GM18517 (cell line): ENCODE measurements around the gene CBFB.
"Not testable (repeated sequence)": the region's sequence is repeated elsewhere in the genome, so short reads cannot be mapped to it uniquely, and the experiment has no call there.

Experiments used
- ATAC-seq: cut with Tn5 transposase; IDR thresholded peaks from one replicate; pipeline ENCODE4 v1.9.1; 2021; ENCODE audit warnings: mild to moderate bottlenecking, moderate library complexity; ENCODE audit not compliant: unreplicated experiment

The CBFB gene

DNA sequence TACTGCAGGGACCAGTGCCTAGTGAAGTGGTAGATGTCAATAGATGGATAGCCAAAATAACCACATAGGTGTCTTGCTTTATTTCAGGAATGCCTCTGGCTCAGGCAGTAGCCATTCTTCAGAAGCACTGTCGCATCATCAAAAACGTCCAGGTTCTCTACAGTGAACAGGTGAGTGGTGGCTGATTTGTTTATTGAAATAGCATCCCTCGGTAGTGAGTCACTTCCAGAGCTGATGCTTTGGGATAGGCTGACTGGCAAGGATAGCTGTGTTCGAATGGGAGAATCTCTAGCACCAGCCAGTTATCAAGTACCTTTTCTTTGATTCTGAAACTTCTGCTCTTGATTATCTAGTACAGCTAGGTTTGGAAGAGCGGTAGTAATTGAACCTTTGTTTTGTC lies 91.1 kb downstream of the CBFB start:
- ATAC-seq, result no peak

- ATAC-seq, result not testable (repeated sequence)
Measured at GRCh38 chr16:67122799-67123198, 93.8 kb downstream of the CBFB start.

DNA sequence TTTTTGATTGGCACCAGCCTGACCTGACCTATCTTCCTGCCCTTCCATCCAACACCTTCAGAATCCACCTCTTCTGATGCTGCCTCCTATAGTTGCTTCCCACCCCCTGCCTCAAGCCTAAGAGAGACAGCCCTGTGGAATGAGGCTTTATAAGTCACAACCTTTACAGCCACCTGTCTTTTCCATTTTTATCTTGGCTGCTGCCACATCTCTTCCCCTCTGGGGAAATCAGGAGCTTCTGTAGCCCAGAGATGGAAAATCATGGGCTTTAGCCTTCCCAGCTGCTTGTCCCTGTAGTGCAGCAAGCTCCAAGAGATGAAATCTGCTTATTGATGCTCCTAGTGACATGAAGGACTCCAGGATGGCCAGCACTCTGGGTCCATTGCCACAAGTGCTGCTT lies 99.5 kb downstream of the CBFB start:
- no peak for ATAC-seq

- no peak for ATAC-seq
Measured at GRCh38 chr16:67128887-67129286, 99.9 kb downstream of the CBFB start.

DNA sequence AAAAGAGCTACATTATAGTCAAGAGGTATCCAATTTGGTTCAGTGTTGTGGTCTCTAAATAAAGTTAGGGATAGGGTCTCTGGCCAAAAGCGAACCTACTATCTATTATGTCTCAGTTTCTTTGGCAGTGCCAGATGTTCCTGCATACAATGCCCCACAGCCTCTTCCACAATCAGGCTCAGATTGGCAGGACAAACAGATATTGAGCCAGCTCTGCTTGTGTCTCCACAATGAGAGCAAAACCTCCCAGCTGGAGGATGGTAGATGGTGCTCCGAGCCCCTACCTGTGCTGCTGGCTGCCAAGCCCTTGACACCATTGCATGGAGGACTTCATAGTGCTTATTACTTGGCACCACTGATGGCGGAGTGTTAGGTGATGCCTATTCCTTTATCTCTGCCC lies 100.5 kb downstream of the CBFB start:
- ATAC-seq, result no peak

- no peak for ATAC-seq
Measured at GRCh38 chr16:67137605-67138004, 108.7 kb downstream of the CBFB start.

DNA sequence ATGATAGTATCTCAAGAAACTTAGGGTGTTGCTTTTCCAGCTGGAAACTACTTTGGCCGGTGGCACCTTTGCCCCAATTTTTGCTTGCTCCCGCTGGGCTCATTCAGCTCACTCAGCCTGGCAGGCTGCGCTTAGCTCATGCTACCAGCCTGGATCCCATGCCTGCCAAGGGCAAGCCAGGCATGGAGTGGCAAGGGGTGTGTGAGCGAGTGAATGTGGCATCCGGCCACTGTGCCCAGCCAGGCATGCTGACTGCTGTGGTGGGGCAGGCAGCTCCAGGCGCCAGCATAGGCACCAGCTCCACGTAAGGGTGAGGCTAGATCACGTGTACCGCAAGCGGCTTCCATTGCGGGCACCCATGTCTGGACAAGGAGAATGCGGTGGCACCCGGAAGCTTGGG lies 112.4 kb downstream of the CBFB start:
- no peak for ATAC-seq

DNA sequence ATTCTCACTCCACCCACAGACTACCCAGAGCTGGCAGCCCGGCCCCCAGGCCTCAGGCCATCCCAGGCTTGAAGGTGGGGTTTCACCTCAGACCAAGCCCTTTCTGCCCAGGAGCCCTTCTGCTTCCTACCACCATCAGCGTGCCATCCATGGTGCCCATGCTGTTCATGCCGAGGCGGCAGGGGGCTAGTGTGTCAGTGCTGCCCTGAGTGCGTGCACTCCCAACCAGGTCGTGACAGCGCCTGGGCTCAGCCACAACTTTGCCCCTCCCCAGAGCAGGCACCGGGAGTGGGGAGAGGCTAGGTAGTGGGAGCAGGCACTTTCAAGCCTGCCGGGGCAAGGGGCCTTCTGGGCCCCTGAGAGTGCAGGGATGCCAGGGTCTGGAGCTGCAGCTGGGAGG lies 113.4 kb downstream of the CBFB start:
- no peak for ATAC-seq

- ATAC-seq, result no peak
Measured at GRCh38 chr16:67144943-67145342, 116.0 kb downstream of the CBFB start.

GRCh38 chr16:67145746-67146145 lies 116.8 kb downstream of the CBFB start:
- no peak for ATAC-seq

DNA sequence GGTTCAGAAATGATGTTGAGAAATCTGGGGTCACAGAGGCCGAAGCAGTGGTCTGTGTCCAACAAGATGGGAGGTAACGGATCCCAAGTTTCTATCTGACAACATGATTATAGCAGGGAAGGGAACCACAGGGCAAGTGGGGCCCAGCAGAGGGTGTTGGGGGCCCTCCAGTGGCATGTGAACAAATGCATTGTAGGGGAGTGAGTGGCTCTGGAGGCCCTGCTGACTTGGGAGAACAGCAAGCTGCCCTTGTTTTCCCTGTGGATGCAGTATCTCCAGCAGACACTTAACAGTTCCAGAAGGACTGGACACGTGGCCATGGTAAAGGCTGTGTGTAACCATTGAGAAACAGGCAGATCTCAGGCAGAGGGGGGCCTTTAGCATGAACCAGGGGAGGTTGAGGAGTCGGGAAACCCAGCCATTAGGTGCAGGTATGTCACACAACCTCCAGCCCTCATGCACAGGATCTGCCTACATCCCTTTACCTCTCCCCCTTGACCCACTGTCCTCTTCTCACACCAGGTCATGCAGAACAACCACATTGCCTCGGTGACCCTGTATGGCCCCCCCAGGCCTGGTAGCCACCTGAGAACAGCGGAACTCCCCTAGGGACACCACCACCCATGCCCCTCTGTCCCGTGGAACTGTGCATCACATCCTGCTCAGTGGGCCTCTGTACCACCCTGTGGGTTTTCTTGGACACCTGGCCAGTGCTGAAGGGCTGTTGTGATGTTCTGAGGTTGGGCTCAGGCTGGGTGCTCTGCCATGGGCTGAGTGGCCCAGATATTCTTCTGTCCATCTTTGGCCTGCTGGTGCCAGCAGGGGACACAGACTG lies 117.8 kb downstream of the CBFB start:
- no peak for ATAC-seq

- ATAC-seq, result no peak
Measured at GRCh38 chr16:67147437-67148140, 118.6 kb downstream of the CBFB start.

DNA sequence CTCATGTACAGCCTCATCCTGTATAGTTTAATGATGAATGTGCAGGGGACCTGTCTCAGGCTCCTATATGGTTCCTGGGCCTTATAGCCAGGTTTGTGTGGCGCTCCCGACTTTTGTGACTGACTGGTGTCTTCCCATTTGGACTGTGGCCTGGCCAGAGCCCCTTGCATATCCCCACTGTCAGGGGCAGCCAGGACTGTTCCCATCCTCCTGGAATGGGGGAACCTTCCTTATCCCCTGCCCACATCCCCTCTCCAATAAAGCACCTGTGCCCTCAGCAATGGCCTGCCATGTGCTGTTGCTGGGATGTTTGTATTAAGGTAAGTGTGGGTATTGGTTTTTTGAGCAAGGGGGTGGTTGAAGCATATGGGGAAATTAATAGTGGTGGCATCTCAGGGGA lies 119.3 kb downstream of the CBFB start:
- no peak for ATAC-seq

GRCh38 chr16:67148656-67149275 lies 119.8 kb downstream of the CBFB start:
- ATAC-seq, result no peak

GRCh38 chr16:67149276-67150046 lies 120.5 kb downstream of the CBFB start:
- no peak for ATAC-seq

DNA sequence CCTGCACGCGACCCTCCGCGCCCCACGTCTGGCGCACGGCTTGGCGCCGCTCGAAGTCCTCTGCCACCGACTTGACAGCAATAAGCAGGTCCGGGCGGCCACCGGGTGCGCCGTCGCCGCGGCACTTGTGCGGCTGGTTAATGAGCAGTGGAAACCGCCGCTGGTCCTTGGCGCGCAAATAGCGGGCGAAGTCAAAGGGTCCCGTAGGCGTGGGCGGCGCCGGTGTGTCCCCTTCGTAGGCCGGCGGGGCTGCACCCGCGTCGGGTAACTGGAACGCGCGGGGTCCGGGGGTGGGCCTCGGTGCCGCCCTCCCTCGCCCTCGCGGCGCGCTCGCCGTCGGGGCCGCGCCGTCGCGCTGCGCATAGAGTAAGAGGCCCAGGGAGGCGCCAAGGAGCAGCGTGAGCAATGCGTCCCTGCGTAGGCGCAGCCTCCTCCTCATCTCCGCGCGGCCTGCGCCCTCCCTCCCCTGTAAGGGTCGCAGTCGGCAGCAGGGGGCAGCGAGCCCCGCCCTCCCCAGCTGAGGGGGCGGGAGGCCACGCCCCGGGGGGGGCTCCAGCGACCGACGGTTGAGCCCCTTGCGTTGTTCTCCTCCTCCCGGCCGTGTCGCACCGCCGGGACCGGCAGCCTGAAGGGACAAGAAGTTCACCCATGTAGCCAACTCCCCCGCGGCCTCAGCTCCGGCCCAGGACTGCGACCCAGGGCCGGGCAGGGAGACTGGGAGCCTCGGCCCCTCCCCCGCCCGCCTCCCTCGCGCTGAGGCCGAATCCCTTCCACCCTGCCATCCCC lies 121.3 kb downstream of the CBFB start:
- ATAC-seq, result peak; percentile 28
